K562 (cell line): Measurements from ENCODE around the gene TMEM72. TPM values are rescaled to one million over a fixed set of nuclear protein-coding genes. Genes with fewer than 3 reads are reported as not detected.

Experiments used
- ATAC-seq: fragments of 200-7000 bp; cut with Tn5 transposase; 3 replicates; pipeline ENCODE4 v1.9.1; 2020; ENCODE audit warnings: moderate library complexity
- BruUV-seq: library from RNA; stranded (reverse); fragments of 400-500 nt; replicated peaks from 2 replicates; lab custom pipeline; 2021; lab: Mats Ljungman, UMichigan
- CTCF ChIA-PET: fragments of 300-600 bp; formaldehyde crosslinking; extraction: SDS; loops from one replicate; lab custom pipeline; 2021; ENCODE audit warnings: low intra/inter-chr PET ratio; lab: Yijun Ruan, JAX
- POLR2A ChIA-PET: fragments of 300-600, 350-650 bp; sonication (Branson Sonifier 250); formaldehyde crosslinking; extraction: SDS; loops from one replicate; lab custom pipeline; 2021; ENCODE audit warnings: antibody characterized with exemption, inconsistent platforms; lab: Yijun Ruan, JAX
- DNase-seq, 4 experiments: peaks; one replicate each; pipeline versions ENCODE4 v3.0.0 to v3.0.0-alpha.2; 2011 to 2018; ENCODE audit warnings: low spot score in 3 of 4, mixed read lengths in 3 of 4; ENCODE audit errors: extremely low read depth in 1 of 4
- FAIRE-seq: peaks from 2 replicates; lab custom pipeline; 2011; peaks lifted over from hg19 to GRCh38; lab: Jason Lieb, UNC
- H2AFZ ChIP-seq: 2 replicates; pipeline ENCODE4 v1.6.0; 2011; ENCODE audit warnings: low read depth, low read length, control low read depth, inconsistent platforms
- H3K27ac ChIP-seq: fragments of 200-600 bp; 3 replicates; pipeline ENCODE4 v1.8.0; 2011; ENCODE audit warnings: low read depth, mild to moderate bottlenecking, control low read depth, inconsistent platforms, low read length, moderate library complexity, mixed read lengths; ENCODE audit errors: extremely low read depth
- H3K27me3 ChIP-seq, 2 experiments: fragments of 300-600 bp in 1 of 2; 2 replicates in 1 of 2; 3 replicates in 1 of 2; pipeline versions ENCODE4 v1.6.0 to v1.8.0; 2011; ENCODE audit warnings: inconsistent platforms in 2 of 2, low read length in 2 of 2, mild to moderate bottlenecking in 1 of 2, mixed read lengths in 1 of 2, moderate library complexity in 1 of 2; ENCODE audit not compliant: control insufficient read depth in 2 of 2, insufficient read depth in 2 of 2
- H3K36me3 ChIP-seq: fragments of 300-600 bp; 3 replicates; pipeline ENCODE4 v1.8.0; 2011; ENCODE audit warnings: mild to moderate bottlenecking, low read length, inconsistent platforms; ENCODE audit not compliant: control insufficient read depth, insufficient read depth
- H3K4me1 ChIP-seq, 2 experiments: fragments of 200-600 bp in 1 of 2; replicated peaks in 1 of 2; 2 replicates in 1 of 2; 3 replicates in 1 of 2; pipeline versions ENCODE4 v1.5.1 to v1.8.0; 2011; ENCODE audit warnings: inconsistent platforms in 2 of 2, low read length in 2 of 2, mild to moderate bottlenecking in 1 of 2, mixed read lengths in 1 of 2, moderate library complexity in 1 of 2; ENCODE audit not compliant: control insufficient read depth in 2 of 2, insufficient read depth in 2 of 2
- H3K4me2 ChIP-seq: 2 replicates; pipeline ENCODE4 v1.6.1; 2011; ENCODE audit warnings: low read length, control low read depth, inconsistent platforms, mixed read lengths; ENCODE audit not compliant: insufficient read depth
- H3K4me3 ChIP-seq: fragments of 200-600 bp; sonication (generic), shearing (Covaris generic); 2 replicates; pipeline ENCODE4 v1.5.1; 2016; ENCODE audit warnings: control low read depth, inconsistent platforms
- H3K79me2 ChIP-seq: fragments of 200-600 bp; 3 replicates; pipeline ENCODE4 v1.8.0; 2011; ENCODE audit warnings: low read length, inconsistent platforms; ENCODE audit not compliant: control insufficient read depth, insufficient read depth
- H3K9ac ChIP-seq, 2 experiments: 2 replicates each; pipeline versions ENCODE4 v1.6.0 to v1.6.1; 2011; ENCODE audit warnings: low read depth in 2 of 2, low read length in 2 of 2, control low read depth in 1 of 2, inconsistent platforms in 1 of 2, mild to moderate bottlenecking in 1 of 2, mixed read lengths in 1 of 2; ENCODE audit not compliant: insufficient read depth in 1 of 2
- H3K9me1 ChIP-seq: one replicate; pipeline ENCODE4 v1.6.0; 2011; ENCODE audit warnings: inconsistent platforms, mild to moderate bottlenecking, low read length, moderate library complexity; ENCODE audit not compliant: control insufficient read depth, insufficient read depth
- H3K9me3 ChIP-seq: replicated peaks from 2 replicates; pipeline ENCODE4 v1.5.1; 2011; ENCODE audit warnings: low read depth, low read length, inconsistent platforms; ENCODE audit not compliant: control insufficient read depth, insufficient read depth
- H4K20me1 ChIP-seq: replicated peaks from 2 replicates; pipeline ENCODE4 v1.6.1; 2011; ENCODE audit warnings: low read length, inconsistent platforms, mixed read lengths; ENCODE audit not compliant: control insufficient read depth, insufficient read depth
- CCAR2 ChIP-seq: fragments of 200-400 bp; formaldehyde crosslinking; IDR thresholded peaks from 2 replicates; pipeline ENCODE4 v1.6.1; 2017; ENCODE audit warnings: mild to moderate bottlenecking, low read depth, low read length
- E4F1 ChIP-seq: fragments of 250-450 bp; sonication (Bioruptor Pico); IDR thresholded peaks from 2 replicates; pipeline ENCODE4 v1.5.0; 2021; ENCODE audit warnings: mild to moderate bottlenecking, borderline replicate concordance
- ERF ChIP-seq: fragments of 450-650 bp; formaldehyde crosslinking; IDR thresholded peaks from 2 replicates; pipeline ENCODE4 v1.4.0; 2020; ENCODE audit warnings: mild to moderate bottlenecking, mixed read lengths
- GABPA ChIP-seq: fragments of 200-800 bp; sonication (Bioruptor generic); conservative IDR thresholded peaks from 2 replicates; pipeline ENCODE4 v1.6.1; 2016; ENCODE audit warnings: low read depth, missing genetic modification characterization, missing compliant biosample characterization
- MBD2 ChIP-seq: sonication (generic); IDR thresholded peaks from 2 replicates; pipeline ENCODE4 v1.6.1; 2016; ENCODE audit warnings: low read depth, borderline replicate concordance
- ZNF239 ChIP-seq: fragments of 250-450 bp; sonication (Bioruptor Pico); IDR thresholded peaks from 2 replicates; pipeline ENCODE4 v1.4.0; 2020; ENCODE audit warnings: mild to moderate bottlenecking
- ZNF561 ChIP-seq: fragments of 450-650 bp; formaldehyde crosslinking; conservative IDR thresholded peaks from 2 replicates; pipeline ENCODE4 v1.4.0; 2020; ENCODE audit warnings: mild to moderate bottlenecking, moderate library complexity
- ZNF668 ChIP-seq: fragments of 250-450 bp; sonication (Bioruptor Pico); IDR thresholded peaks from 2 replicates; pipeline ENCODE4 v1.8.0; 2022; ENCODE audit warnings: mild to moderate bottlenecking, inconsistent platforms
- WGBS: fragments of 100-300 bp; shearing (Covaris generic); methylation state at CpG from one replicate; pipeline ENCODE4 v1.1.6; 2016; ENCODE audit warnings: low coverage, mixed read lengths; ENCODE audit not compliant: insufficient coverage; ENCODE audit errors: missing lambda C conversion rate; 5-methylcytosine and 5-hydroxymethylcytosine counted together
- in situ Hi-C: fragments of 300-500 bp; cut with MboI; formaldehyde crosslinking; loops from 4 replicates; pipeline ENCODE4 v1.15.0; 2018; ENCODE audit warnings: inconsistent platforms, mixed read lengths
- intact Hi-C: fragments of 100-400 bp; cut with micrococcal nuclease; formaldehyde crosslinking; loops from 2 replicates; pipeline ENCODE4 v1.14.2; 2022
- polyA plus RNA-seq, 8 experiments: library from polyadenylated mRNA; depleted of rRNA in 4 of 8; stranded (reverse) in 5 of 8; unstranded in 3 of 8; fragments of >200 nt; fragmentation: Nextera tagmentation in 2 of 8; fragmentation: Illumina TruSeq in 1 of 8; extraction: Ambion mirVana in 2 of 8; extraction: Trizol in 1 of 8; gene quantifications; 2 replicates each; pipeline versions ENCODE4 v1.2.1 to v1.2.3, GENCODE V29; 2011 to 2014; ENCODE audit warnings: inconsistent platforms in 1 of 8, missing spikeins in 1 of 8
- total RNA-seq, 7 experiments: library from RNA; depleted of rRNA in 6 of 7; stranded (reverse); fragments of >200 nt in 6 of 7; fragmentation: Illumina TruSeq in 2 of 7; extraction: Trizol in 2 of 7; gene quantifications; 2 replicates each; pipeline versions ENCODE4 v1.2.1 to v1.2.3, GENCODE V29; 2011 to 2021; ENCODE audit warnings: low replicate concordance in 1 of 7

The TMEM72 gene
- total and polyA plus RNA-seq, 9 of the 15 experiments (the other 6 are each of a cell fraction or from before 2014, with no cell fraction given), result not detected

- TF ChIP-seq GABPA (tag), result no peak
- no peak for TF ChIP-seq ZNF561 (CRISPR knock-in tag)
- TF ChIP-seq ZNF668 (CRISPR knock-in tag), result no peak
- TF ChIP-seq CCAR2, result no peak
- no peak for TF ChIP-seq ZNF239 (CRISPR knock-in tag)
- TF ChIP-seq MBD2, result no peak
- TF ChIP-seq ERF (CRISPR knock-in tag), result no peak
Observed at GRCh38 chr10:44921061-44921460, 9.9 kb downstream of the TMEM72 start (continued).

- CTCF ChIA-PET, result no interaction called here
- in situ Hi-C loops, result no loop called here
- Histone ChIP-seq H3K9ac (no peak overlapping the region), H2AFZ (no peak overlapping the region), H4K20me1 (no peaks in the 10 kb centered on the region), H3K9me3 (no peaks in the 10 kb centered on the region), H3K4me3 (no peak overlapping the region), H3K9me1 (no peaks in the 10 kb centered on the region), H3K27ac (no peak overlapping the region), H3K4me2 (no peak overlapping the region), H3K27me3 (peaks cover 0 to 42% of the 10 kb centered on the region in 2 experiments; a peak in 3 of 5 replicates), H3K36me3 (no peaks in the 10 kb centered on the region), H3K79me2 (no peaks in the 10 kb centered on the region), H3K4me1 (peaks cover 0 to 5% of the 10 kb centered on the region in 2 experiments; a peak in 1 of 5 replicates)
- no peak for FAIRE-seq
- WGBS, result 6% methylated on average over 3 of the region's 3 CpGs
- no peak for ATAC-seq
- POLR2A ChIA-PET, result no interaction called here
- TF ChIP-seq E4F1, result no peak
- BruUV-seq, result no TSS peak
- DNase-seq, result no peak
- intact Hi-C loops, result no loop called here
Observed at GRCh38 chr10:44921506-44921905, 10.4 kb downstream of the TMEM72 start.
